Kidney glomerular epithelial cell (primary cell): ENCODE data around the gene ADGRL1.
"Not testable (repeated sequence)": the region's sequence is repeated elsewhere in the genome, so short reads cannot be mapped to it uniquely, and the experiment has no call there.

ENCODE experiments used
- DNase-seq: peaks from one replicate; lab custom pipeline; 2025; lab: John Stamatoyannopoulos, UW

Gene ADGRL1

DNA sequence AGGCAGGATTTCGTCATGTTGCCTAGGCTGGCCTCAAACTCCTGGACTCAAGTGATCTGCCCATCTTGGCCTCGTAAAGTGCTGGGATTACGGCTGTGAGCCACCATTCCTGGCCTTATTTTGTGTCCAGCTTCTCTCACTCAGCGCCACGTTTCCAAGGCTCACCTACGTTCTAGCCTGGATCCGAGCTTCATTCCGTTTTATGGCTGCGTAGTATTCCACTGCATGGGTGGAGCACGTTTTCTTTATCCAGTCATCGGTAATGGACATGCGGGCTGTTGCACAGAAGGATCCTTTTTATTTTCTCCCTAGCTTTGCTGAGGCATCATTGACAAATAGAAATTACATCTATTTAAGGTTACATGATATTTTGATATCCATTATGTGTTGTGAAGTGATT lies 16.6 kb downstream of the ADGRL1 start:
- DNase-seq = no peak

DNA sequence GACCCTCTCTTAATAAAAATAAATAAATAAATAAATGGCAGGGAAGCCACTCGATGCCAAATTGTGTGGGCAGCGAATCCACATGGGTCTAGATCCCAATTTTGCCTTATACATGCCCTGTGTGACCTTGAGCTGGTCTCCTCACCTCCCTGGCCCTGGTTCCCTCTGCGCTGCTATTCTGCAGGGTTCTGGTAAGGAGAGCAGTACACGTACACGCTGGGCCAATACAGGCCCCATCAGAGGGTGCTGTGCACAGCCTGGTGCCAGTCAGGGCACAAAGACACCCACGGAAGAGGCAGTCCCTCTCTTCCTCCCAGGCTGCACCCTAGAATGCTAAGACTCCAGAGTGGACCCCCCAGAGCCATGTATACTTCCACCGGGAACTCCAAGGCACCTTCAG lies 17.9 kb downstream of the ADGRL1 start:
- not testable (repeated sequence) for DNase-seq

DNA sequence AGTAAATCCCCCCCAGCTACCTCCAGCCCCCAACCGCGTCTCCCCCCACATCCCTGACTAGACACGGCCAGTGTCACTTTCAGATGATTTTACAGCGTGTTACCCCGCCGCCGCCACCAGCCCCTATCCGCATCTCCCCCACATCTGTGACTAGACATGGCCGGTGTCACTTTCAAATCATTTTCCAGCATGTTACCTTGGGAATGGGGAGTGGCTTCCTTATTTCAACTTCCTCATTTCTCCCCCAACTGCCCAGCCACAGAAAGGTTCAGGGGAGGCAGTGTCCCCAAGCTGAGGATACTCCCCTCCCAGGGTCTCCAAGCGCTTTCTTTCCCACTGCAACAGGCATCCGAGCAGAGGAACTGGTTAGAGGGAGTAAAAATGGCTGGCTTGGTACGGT lies 18.4 kb downstream of the ADGRL1 start:
- no peak for DNase-seq

DNA sequence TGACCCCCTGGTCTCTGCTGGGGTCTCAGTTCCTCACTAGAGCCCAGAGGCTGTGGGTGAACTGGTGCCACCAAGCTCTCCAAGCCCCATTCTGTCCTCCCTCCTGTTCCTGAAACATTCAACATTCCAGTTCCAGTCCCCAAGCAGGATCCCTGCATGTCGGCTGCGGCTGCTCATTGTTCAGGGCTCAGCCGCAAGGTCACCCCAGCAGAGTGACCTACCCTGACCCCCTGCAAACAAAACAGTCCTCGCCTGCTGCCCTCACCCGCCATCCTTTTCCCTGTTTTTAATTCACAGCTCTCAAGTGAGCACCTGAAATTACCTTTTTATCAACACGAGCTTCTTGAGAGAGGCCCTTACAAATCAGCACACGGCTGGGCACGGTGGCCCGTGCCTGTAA lies 19.3 kb downstream of the ADGRL1 start:
- DNase-seq = not testable (repeated sequence)

DNA sequence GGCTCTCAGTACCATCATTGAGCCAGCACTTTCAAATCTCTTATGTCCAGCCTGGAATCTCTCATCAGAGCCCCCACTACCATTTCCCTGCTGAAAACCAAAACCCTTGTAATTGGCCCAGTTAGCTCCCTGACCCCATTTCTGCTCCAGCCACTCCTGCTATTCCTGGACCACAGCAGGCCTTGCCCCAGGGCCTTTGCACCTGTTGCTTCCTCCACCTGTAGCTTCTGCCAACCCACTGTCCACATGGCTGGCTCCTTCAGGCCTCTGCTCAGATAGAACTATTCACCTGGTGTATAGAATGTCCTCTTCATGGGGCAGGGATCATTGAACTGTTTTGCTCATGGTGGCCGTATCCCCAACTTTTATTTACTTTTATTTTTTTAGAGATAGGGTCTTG lies 20.3 kb downstream of the ADGRL1 start:
- not testable (repeated sequence) for DNase-seq

DNA sequence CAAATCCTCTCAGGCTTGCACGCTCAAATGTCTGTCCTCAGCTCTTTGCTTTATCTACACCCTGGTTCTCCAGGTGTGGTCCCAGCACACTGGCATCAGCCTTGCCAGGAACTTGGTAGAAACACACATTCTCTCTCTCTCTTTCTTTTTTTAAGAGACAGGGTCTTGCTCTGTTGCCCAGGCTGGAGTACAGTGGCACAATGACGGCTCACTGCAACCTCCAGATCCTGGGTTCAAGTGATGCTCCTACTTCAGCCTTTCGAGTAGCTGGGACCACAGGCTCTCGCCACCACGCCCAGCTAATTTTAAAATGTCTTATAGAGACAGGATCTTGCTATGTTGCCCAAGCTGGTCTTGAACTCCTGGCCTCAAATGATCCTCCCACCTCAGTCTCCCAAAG lies 20.8 kb downstream of the ADGRL1 start:
- no peak for DNase-seq

DNA sequence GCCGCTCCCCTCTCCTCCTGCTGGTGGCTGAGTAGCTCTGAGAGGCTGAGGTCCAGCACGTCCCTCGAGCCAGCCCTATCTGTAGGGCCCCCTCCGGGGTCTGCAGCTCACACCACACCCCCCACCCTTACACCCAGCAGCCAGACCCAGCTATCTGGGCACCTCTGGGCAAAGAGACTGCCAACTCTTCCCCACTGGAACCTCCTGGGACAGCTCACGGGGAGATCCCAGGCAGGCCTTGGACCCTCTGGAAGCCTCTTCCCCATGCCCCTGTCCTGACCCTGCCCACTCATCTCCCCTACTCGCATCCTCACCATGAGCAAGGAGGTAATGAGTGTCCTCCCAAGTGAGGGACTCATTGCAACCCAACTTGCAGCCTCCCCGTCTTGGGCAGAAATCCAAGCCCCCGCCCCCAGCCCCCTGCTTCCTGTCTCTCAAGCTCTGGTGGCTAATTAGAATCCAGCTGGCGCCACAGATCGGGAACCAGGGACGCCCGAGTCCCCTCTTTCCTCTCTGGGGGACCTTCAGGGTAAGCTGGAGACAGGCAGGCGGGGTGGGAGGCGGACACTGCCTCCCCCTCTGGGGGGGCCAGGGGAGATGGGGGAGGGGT lies 22.1 kb downstream of the ADGRL1 start:
- no peak for DNase-seq

DNA sequence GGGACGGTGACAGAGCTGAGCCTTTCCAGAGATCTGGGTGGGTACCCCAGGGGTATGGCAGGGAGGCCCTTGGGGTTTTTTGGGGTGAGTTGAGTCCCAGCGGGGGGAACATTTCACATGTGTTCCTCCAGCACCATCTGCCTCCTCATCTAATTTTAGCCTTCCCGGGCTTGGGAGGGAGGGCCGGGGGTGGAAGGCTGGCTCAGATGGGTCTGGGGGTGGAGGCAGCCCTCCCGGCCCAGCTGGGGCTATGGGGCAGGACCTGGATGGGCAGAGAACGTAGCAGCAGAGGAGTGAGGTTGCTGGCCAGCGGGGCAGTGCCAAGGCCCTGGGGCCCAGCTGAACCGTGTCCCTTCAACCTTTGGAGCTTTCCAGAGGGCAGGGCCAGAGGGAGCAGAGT lies 23.5 kb downstream of the ADGRL1 start:
- DNase-seq = no peak

DNA sequence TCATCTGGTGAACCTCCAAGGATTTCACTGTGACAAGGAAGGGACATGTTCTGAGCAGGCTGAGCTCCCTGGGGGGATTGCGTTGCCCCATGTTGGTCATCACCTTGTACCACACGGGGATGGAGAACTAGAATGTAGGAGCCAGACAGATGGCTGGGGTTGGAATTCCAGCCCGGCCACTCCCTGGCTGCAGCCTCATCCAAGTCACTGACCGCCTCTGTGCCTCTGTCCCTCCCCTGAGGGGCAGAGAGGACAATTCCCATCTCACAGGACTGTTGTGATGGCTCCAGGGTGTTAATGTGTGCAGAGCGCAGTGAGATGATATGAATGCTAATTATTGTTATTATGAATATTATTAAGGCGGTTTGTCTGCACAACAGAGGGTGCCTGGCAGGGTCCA lies 24.1 kb downstream of the ADGRL1 start:
- DNase-seq = no peak

DNA sequence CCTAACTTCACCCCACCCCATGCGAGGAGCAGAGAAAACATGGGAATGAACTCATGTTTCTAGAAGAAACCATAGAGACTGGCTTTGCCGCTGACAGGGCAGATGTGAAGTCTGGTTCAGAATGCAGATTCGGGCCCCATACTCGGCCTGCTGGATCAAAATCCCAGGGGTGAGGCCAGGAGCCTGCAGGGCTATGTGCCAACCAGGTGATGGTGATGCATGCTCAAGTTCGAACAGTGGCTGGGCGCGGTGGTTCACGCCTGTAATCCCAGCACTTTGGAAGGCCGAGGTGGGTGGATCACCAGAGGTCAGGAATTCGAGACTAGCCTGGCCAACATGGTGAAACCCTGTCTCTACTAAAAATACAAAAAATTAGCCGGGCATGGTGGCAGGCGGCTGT lies 24.8 kb downstream of the ADGRL1 start:
- not testable (repeated sequence) for DNase-seq

DNA sequence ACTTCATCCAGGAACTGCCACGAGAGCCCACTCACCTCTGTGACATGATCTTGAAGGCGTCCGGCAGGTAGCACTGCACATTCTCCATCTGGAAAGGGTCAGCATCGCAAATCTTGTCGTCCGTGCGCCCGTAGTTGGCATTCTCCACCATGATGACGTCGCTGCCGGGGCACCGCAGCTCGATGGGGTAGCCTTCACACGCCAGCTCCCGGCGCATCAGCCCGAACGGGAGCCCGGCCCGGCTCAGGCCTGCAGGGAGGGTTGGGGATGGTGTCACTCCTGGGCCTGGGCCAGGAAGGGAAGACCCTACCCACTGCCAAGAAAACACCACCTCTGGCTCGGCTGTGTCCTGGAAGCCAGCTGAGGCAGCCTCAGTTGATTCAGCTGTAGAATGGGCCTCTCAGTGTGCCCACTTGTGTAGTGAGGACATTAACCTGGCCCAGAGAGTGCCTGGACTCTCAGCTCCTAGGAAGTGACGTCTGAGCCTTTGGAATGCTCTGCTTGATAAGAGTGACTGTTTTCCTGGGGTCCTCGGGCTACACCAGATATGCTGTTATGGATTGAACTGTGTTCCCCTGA lies 28.4 kb downstream of the ADGRL1 start:
- no peak for DNase-seq

DNA sequence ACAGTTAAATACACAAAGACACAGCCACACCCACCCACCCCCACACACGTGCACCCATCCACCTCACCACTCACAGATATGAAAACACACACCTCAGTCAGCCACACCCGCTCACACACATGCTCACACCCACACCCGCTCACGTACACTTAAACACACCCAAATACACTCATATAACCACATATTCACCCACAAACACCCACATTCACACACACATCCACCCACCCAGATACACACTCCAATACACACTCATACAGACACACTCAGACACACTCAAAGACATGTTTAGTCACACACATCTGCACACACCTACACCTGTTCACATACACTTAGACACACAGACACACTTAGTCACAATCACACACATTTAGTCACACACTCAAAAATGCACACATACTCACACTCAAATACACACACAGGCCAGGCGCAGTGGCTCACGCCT lies 30.6 kb downstream of the ADGRL1 start:
- no peak for DNase-seq

DNA sequence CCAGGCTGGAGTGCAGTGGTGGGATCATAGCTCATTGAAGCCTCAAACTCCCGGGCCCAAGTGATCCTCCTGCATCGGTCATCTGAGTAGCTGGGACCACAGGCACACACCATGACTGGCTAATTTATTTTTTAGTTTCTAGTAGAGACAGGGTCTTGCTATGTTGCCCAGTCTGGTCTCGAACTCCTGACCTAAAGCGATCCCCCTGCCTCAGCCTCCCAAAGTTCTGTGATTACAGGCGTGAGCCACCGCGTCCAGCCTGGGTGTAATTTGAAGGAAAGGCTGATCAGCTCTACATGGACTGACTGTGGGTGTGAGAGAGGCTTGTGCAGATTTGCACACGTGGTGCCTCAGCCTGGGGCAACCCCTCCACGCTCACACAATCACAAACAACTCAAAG lies 31.1 kb downstream of the ADGRL1 start:
- no peak for DNase-seq

DNA sequence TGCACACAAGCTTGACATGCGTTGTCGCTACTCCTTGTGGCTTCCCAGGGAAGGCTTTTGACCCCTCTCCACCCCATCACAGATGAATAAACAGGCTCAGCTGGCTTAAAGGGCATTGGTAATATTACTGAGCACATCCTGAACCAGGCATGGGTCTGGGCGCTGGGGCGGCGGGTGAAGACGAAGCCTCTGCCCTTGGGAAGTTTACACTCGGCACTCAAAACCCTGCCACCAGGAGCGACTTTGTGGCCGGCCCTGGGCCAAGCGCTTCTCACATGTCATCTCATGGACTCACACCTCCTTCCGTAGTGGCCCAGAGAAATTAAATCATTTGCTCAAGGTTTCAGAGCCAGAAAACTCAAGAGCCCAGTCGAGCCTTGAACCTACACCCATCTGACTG lies 37.0 kb downstream of the ADGRL1 start:
- DNase-seq = no peak

DNA sequence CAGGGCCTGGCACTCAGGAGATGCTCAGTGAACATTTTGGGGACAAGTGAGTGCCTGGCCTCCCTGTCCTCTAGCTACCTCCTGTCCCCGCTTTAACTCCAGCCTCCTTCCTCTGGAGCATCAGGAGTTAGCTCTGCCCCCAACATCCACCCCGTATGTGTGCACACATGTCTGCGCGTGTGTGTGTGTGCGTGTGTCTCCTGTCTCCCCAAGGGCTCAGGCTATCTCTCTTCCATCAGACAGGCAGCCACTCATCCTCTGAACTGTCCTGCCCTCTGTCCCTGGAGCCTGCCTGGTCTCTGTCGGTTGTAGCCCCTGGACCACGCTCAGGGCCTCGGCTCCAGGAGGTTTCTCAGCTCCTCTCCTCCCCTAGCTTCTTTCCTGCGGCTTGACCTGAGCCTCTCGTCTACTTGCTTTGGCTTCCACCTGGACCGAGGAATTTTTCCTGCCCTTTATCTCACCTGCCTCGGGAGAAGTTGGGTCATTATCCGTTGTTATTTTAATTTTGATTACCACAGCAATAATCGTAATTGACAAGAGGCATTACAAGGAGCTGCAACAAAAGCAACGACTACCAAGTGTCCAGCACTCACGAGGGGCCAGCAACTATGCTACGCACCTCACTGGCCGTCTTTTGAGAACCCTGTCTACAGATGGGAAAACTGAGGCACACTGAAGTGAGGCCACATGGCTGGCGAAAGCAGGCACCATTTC lies 37.6 kb downstream of the ADGRL1 start:
- no peak for DNase-seq

DNA sequence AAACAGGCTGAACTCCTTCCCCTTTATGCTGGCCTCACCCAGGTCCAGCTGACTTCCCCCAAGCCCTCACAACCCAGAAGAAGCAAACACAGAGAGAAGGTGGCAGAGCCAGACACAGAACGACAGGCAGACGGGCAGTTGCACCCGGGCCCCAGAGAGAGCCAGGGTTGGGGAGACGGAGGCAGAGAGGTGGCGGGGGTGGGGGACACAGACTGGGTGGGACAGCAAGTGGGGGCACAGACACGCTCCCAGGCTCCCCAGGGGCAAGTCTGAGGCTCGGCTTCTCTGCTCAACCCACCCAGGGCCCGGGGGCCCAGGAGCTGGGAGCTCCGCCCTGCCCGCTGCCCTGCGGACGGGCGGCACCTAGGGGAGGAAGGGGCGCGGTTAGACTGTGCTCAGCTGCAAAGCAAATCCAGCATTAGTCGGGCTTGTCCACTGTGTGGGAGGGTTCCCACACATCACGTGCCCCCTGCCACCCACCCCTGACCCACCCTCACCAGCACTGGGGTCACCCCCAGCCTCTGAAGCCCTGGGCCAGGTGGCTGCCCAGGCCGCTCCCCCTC lies 38.3 kb downstream of the ADGRL1 start:
- DNase-seq = no peak

DNA sequence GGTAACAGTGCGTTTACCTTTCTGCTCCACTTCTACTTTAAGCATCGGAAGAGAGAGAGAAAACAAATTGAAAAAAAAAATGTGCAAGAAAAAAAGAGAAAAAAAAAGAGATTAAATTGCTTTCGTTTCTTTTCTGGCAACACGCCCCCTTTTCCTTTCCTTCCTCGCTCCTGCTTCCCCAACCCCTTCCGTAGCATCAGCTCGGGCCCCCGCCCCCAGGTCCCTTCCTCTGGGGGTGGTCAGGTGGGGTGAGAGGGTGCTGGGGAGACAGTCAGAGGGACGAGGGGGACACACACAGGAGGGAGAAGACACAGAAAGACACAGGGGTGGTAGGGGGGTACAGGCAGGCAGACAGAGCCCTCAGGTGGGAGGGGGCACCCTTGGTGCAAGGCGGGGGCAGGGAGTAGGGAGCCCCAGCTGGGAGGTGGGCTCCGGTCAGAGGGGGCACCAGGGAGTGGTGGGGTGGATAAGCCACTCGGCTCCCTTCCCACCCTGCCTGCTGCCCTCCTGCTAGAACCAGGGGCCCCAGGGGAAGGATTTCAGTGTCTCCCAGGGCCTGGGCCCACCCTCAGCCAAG lies 38.9 kb downstream of the ADGRL1 start:
- no peak for DNase-seq

DNA sequence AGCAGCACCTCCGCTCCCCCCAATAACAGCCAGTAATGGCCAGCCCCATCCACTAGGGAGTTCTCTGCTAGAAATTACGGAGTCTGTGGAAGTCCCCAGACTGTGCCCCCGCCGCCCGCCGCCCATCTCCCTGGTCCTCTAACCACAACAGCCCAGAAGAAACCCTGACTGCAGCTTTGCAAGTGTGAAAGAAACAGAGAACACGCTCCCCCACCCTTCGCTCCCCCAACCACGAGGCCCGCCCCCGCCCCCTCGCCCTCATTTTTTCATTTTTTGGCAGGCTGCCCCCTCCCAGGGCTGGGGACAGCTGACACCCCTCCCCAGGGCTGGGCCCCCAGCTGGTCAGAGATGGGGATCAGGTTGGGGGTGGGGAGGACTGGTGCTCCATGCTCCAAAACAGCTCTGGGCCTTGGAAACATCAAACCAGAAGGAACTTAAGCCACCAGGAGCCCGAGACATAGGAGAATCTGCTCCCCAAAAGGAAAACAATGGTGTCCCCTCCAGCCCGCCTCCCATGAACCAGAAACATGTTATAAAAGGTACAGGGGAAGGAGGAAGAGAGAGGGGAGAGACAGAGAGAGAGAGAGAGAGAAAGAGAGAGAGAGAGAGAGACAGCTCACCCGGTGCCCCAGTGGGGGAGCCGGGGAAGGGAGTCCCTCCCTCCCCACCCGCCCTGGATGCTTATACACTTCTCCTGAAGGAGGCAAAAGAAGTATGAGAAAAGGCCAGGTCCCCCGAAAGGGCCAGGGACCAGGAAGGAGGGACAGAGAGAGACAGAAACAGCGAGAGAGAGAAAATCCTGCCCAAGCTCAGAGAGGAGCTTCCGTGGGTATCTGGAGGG lies 39.8 kb downstream of the ADGRL1 start:
- DNase-seq = no peak

DNA sequence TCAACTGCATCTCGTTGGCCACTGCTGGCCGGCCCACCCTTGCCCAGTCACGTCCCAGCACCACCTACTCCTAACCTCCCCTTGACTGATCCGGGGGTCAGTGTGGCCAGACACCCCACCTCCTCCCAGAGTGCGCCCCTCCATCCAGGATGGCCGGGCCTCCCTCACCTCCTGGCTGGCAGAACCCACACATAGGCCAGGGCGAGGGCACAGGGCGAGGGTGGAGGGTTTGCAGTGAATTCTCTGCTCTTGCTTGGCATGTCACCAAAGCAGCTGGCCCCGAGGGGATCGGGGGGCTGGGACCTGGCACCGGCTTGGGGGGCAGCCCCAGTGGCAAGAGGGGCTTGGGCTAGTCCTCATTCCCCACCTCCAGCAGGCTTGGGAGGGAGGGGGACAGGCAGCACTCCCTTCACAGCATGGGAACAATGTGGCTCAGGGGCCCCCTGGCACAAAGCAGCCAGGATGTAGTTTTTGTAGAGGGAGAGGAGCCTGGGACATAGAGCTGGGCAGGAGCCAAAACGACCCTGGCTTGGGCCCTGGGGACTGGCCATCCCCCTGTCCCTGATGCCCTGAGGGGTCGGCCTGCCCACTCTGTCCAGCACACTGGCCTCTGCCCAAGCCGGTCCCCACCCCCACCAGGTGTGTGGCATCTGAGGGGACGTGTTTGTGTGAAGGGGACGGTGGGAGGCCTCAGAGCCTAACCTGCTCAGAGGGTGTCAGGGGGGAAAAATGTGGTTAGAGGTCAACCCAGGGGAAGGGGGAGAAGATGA lies 41.1 kb downstream of the ADGRL1 start:
- DNase-seq = no peak

DNA sequence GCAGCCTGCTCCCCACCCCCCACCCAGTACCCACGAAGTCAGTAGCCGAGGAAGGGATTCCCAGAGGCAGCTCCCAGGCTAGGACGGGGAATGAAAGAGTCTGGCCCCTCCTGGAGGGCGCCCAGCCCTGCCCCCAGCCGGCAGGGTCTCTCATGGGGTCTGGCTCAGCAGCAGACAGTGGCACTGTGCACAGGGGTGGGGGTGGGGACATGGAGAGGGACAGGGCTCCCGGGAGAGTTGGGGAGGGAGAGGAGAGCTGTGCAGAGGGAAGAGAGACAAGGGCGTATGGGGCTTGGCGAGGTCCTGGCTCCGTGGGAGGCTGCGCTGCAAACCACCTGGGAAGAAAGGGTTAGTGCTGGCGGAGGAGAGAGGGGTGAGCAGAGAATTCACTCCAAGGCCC lies 41.9 kb downstream of the ADGRL1 start:
- DNase-seq = no peak

DNA sequence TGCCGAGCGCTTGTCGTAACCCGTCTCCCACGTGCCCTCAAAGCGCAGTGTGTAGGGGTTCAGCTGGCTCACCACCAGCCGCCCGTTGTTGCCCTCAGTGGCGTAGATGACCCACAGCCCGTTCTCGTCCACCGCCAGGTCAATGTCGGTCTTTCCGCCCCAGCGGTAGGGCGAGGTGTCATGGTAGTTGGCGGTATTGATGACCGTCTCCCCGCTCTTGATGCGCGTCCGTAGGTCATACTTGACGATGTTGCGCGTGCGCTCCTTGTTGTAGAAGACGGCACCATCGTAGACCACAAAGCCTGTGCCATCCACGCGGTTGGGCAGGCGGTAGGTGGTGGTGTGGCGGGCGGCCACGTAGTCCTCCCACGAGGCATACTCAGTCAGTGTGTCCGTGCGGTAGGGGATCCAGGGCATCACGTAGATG lies 43.1 kb downstream of the ADGRL1 start:
- no peak for DNase-seq
